ENCODE results near the gene CHRNA1. TPM values are rescaled to one million over a fixed set of nuclear protein-coding genes. Genes with fewer than 3 reads are reported as not detected.

Gene CHRNA1
- total and polyA plus RNA-seq, 9 of the 15 experiments (the other 6 are each of a cell fraction or from before 2014, with no cell fraction given): not detected

- DNase-seq (ENCODE audit: extremely low read depth in 1 of 4, low spot score in 3 of 4) (no peak), FAIRE-seq (no peak), ATAC-seq (no peak)
- H3K9me3 ChIP-seq (replicated peaks; ENCODE audit: control insufficient read depth, insufficient read depth, low read depth, low read length): no peaks in the 10 kb centered on the region
- H3K4me1 ChIP-seq (replicated peaks in 1 of 2; ENCODE audit: control insufficient read depth in 2 of 2, insufficient read depth in 2 of 2, low read length in 2 of 2): no peaks in the 10 kb centered on the region
- H3K9ac ChIP-seq (ENCODE audit: insufficient read depth in 1 of 2, low read depth in 2 of 2, low read length in 2 of 2): no peak overlapping the region
- H3K4me2 ChIP-seq (ENCODE audit: insufficient read depth, low read length): no peak overlapping the region
- intact Hi-C loops (cut with micrococcal nuclease): no loop called here
- WGBS (ENCODE audit: insufficient coverage, low coverage, missing lambda C conversion rate): 0% methylated on average over 5 of the region's 5 CpGs
- H3K27ac ChIP-seq (ENCODE audit: extremely low read depth, low read depth, low read length): no peak overlapping the region
- ChIA-PET CTCF (ENCODE audit: low intra/inter-chr PET ratio) (no interaction called here), POLR2A (interaction anchor here (0.9 kb wide), 1 partner anchor 37 kb away, joined by 4 read pairs; no protein-coding TSS in a partner anchor)
- H3K4me3 ChIP-seq: no peak overlapping the region
- no peaks in the 10 kb centered on the region for H3K79me2 ChIP-seq (ENCODE audit: control insufficient read depth, insufficient read depth, low read length)
- no peak overlapping the region for H2AFZ ChIP-seq (ENCODE audit: low read depth, low read length)
- H3K27me3 ChIP-seq (ENCODE audit: control insufficient read depth in 2 of 2, insufficient read depth in 2 of 2, low read length in 2 of 2): peaks cover 25 to 47% of the 10 kb centered on the region in 2 experiments; a peak in 4 of 5 replicates
- 0 out of 2 replicates have a peak, but pooled peaks cover 7% of the 10 kb centered on the region for H4K20me1 ChIP-seq (replicated peaks; ENCODE audit: control insufficient read depth, insufficient read depth, low read length)
- no peaks in the 10 kb centered on the region for H3K9me1 ChIP-seq (ENCODE audit: control insufficient read depth, insufficient read depth, low read length)
- in situ Hi-C loops (cut with MboI): loop anchor here (10.0 kb wide), 1 partner anchor 205 kb away; no protein-coding TSS in a partner anchor
- no TSS peak for BruUV-seq (replicated peaks)
- TF ChIP-seq ZNF785 (CRISPR knock-in tag; IDR thresholded peaks at IDR 0.05) (no peak), ZNF197 (CRISPR knock-in tag; IDR thresholded peaks at IDR 0.05; ENCODE audit: low read depth) (no peak), RFX1 (IDR thresholded peaks at IDR 0.05) (no peak), NCOA4 (IDR thresholded peaks at IDR 0.05; ENCODE audit: partially characterized antibody) (no peak)
- H3K36me3 ChIP-seq (ENCODE audit: control insufficient read depth, insufficient read depth, low read length): no peaks in the 10 kb centered on the region
Measured at GRCh38 chr2:174779361-174779928, 15.2 kb upstream of the CHRNA1 start.

Data from K562 (cell line).